PC-3 (cell line): ENCODE results near the gene INPP5K. TPM values are rescaled to one million over a fixed set of nuclear protein-coding genes. Genes with fewer than 3 reads are reported as not detected.
A peak's percentile ranks its signal among the peaks of the same experiment; 100 is the strongest.

Experiments
- ATAC-seq: fragments of 200-7000 bp; cut with Tn5 transposase; 2 replicates; pipeline ENCODE4 v1.9.1; 2020; ENCODE audit warnings: mild to moderate bottlenecking, moderate library complexity
- BruUV-seq: library from RNA; stranded (reverse); fragments of 400-500 nt; replicated peaks from 2 replicates; lab custom pipeline; 2021; lab: Mats Ljungman, UMichigan
- CTCF ChIA-PET: fragments of 300-600 bp; sonication (Branson Sonifier 250); formaldehyde crosslinking; loops from one replicate; lab custom pipeline; 2022; ENCODE audit warnings: antibody characterized with exemption; lab: Charles Lee
- POLR2A ChIA-PET: fragments of 300-600 bp; sonication (Branson Sonifier 250); formaldehyde crosslinking; loops from one replicate; lab custom pipeline; 2022; ENCODE audit warnings: antibody characterized with exemption; ENCODE audit not compliant: unreplicated experiment; lab: Charles Lee
- DNase-seq: peaks from one replicate; pipeline ENCODE4 v3.0.0-alpha.2; 2015
- H2AFZ ChIP-seq: fragments of 300-600 bp; sonication (generic); 2 replicates; pipeline ENCODE4 v1.6.0; 2016; ENCODE audit warnings: antibody characterized with exemption, low read length
- H3F3A ChIP-seq: fragments of 300-600 bp; sonication (generic); one replicate; pipeline ENCODE4 v1.6.0; 2017; ENCODE audit warnings: antibody characterized with exemption, low read length, control low read depth, mild to moderate bottlenecking; ENCODE audit not compliant: unreplicated experiment
- H3K27ac ChIP-seq: fragments of 300-600 bp; sonication (generic); 2 replicates; pipeline ENCODE4 v1.5.1; 2016; ENCODE audit warnings: mild to moderate bottlenecking, low read length
- H3K27me3 ChIP-seq: fragments of 300-600 bp; sonication (generic); 2 replicates; pipeline ENCODE4 v1.6.1; 2016; ENCODE audit warnings: low read length, mixed read lengths
- H3K36me3 ChIP-seq: fragments of 300-600 bp; sonication (generic); 2 replicates; pipeline ENCODE4 v1.6.1; 2016; ENCODE audit warnings: low read depth, mixed run types, low read length, mixed read lengths
- H3K4me1 ChIP-seq: fragments of 300-600 bp; sonication (generic); 2 replicates; pipeline ENCODE4 v1.5.1; 2016; ENCODE audit warnings: low read length; ENCODE audit not compliant: insufficient read depth
- H3K4me2 ChIP-seq: fragments of 300-600 bp; sonication (generic); 2 replicates; pipeline ENCODE4 v1.6.0; 2016; ENCODE audit warnings: low read length
- H3K4me3 ChIP-seq: fragments of 300-600 bp; sonication (generic); 2 replicates; pipeline ENCODE4 v1.5.1; 2016; ENCODE audit warnings: mild to moderate bottlenecking, low read length, mixed read lengths
- H3K79me2 ChIP-seq: fragments of 300-600 bp; sonication (generic); 2 replicates; pipeline ENCODE4 v1.6.1; 2017; ENCODE audit warnings: low read length, mixed read lengths
- H3K9ac ChIP-seq: fragments of 300-600 bp; sonication (generic); 2 replicates; pipeline ENCODE4 v1.6.0; 2016; ENCODE audit warnings: mild to moderate bottlenecking, low read length
- H3K9me2 ChIP-seq: fragments of 300-600 bp; sonication (generic); replicated peaks from 2 replicates; pipeline ENCODE4 v1.6.1; 2016; ENCODE audit warnings: mixed run types, low read length, mixed read lengths
- H3K9me3 ChIP-seq: fragments of 300-600 bp; sonication (generic); 2 replicates; pipeline ENCODE4 v1.6.1; 2016; ENCODE audit warnings: low read length, mixed read lengths
- H4K20me1 ChIP-seq: fragments of 300-600 bp; sonication (generic); 2 replicates; pipeline ENCODE4 v1.6.1; 2016; ENCODE audit warnings: low read length, mixed read lengths
- CTCF ChIP-seq: fragments of 300-600 bp; sonication (generic); conservative IDR thresholded peaks from 2 replicates; pipeline ENCODE4 v1.5.1; 2017; ENCODE audit warnings: antibody characterized with exemption, low read depth, mild to moderate bottlenecking, low read length
- EZH2 ChIP-seq: fragments of 300-600 bp; sonication (generic); IDR thresholded peaks from one replicate; pipeline ENCODE4 v1.6.1; 2017; ENCODE audit warnings: antibody characterized with exemption, mild to moderate bottlenecking, low read length; ENCODE audit not compliant: unreplicated experiment
- EZH2phosphoT487 ChIP-seq: fragments of 300-600 bp; sonication (generic); IDR thresholded peaks from 2 replicates; pipeline ENCODE4 v1.6.1; 2018; ENCODE audit warnings: mild to moderate bottlenecking, antibody characterized with exemption, low read length, borderline replicate concordance
- intact Hi-C: fragments of 100-400 bp; cut with micrococcal nuclease; formaldehyde crosslinking; loops from 2 replicates; pipeline ENCODE4 v1.9.0; 2023
- total RNA-seq: library from RNA; depleted of rRNA; stranded (reverse); fragments of >200 nt; gene quantifications from 2 replicates; pipeline ENCODE4 v1.2.3, GENCODE V29; 2014

INPP5K gene
- total RNA-seq, 1 experiment from 2014 or later = 52.6 TPM

GRCh38 chr17:1494736-1495253 lies 21.6 kb downstream of the INPP5K start:
- POLR2A ChIA-PET = no interaction called here
- H3K4me3 ChIP-seq = no peak overlapping the region
- no peak overlapping the region for H2AFZ ChIP-seq
- intact Hi-C loops = no loop called here
- H3K27ac ChIP-seq = no peak overlapping the region
- ATAC-seq = no peak
- H3K9me2 ChIP-seq = no peaks in the 10 kb centered on the region
- no peak overlapping the region for H3K4me2 ChIP-seq
- peaks cover 4% of the 10 kb centered on the region; the same call in 1 of the 2 replicates for H3K4me1 ChIP-seq
- no peaks in the 10 kb centered on the region for H3K36me3 ChIP-seq
- DNase-seq = no peak
- TF ChIP-seq CTCF (no peak), EZH2 (no peak), EZH2phosphoT487 (no peak)
- peaks cover 21% of the 10 kb centered on the region for H3K79me2 ChIP-seq
- no TSS peak for BruUV-seq
- H3F3A ChIP-seq = no peaks in the 10 kb centered on the region
- H3K27me3 ChIP-seq = no peaks in the 10 kb centered on the region
- no peaks in the 10 kb centered on the region for H3K9me3 ChIP-seq
- CTCF ChIA-PET = no interaction called here
- H4K20me1 ChIP-seq = no peaks in the 10 kb centered on the region
- H3K9ac ChIP-seq = no peak overlapping the region

DNA sequence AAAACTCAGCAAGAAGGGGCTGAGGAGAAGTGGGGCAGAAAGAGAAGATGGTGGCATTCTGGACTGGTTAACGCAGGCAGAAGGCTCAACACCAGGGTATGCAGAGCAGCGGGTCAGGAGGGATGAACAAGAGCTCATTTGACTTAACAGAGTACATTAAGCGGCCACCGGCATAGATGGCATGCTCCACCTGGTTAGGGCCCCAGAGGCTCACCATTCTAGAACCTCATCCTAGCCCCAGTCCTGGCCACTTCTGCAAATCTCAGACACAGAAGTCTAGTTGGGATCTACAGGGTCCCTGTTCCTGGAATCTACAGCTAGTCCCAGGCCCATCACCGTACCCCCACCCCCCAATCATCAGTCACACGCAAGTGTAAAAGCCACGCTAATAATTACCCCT lies 22.2 kb downstream of the INPP5K start:
- Histone ChIP-seq H3K9me2 (no peaks in the 10 kb centered on the region), H3K27me3 (no peaks in the 10 kb centered on the region), H3K36me3 (no peaks in the 10 kb centered on the region), H4K20me1 (no peaks in the 10 kb centered on the region), H3K4me1 (peaks cover 4% of the 10 kb centered on the region; the same call in 1 of the 2 replicates), H3K4me3 (no peak overlapping the region), H3F3A (no peaks in the 10 kb centered on the region), H3K9ac (no peak overlapping the region), H3K4me2 (no peak overlapping the region), H3K79me2 (peaks cover 27% of the 10 kb centered on the region), H3K9me3 (no peaks in the 10 kb centered on the region), H3K27ac (no peak overlapping the region), H2AFZ (no peak overlapping the region)
- BruUV-seq = no TSS peak
- ATAC-seq (no peak), DNase-seq (no peak)
- ChIA-PET CTCF (no interaction called here), POLR2A (no interaction called here)
- intact Hi-C loops = no loop called here
- no peak for TF ChIP-seq EZH2phosphoT487
- TF ChIP-seq CTCF = no peak
- no peak for TF ChIP-seq EZH2

- Histone ChIP-seq H4K20me1 (no peaks in the 10 kb centered on the region), H3K27ac (no peak overlapping the region), H3K36me3 (no peaks in the 10 kb centered on the region), H3F3A (no peaks in the 10 kb centered on the region), H2AFZ (no peak overlapping the region), H3K9me3 (no peaks in the 10 kb centered on the region), H3K9ac (no peak overlapping the region), H3K9me2 (no peaks in the 10 kb centered on the region), H3K27me3 (no peaks in the 10 kb centered on the region), H3K4me2 (peak overlapping the region; percentile 90), H3K79me2 (peaks cover 35% of the 10 kb centered on the region), H3K4me1 (peaks cover 10% of the 10 kb centered on the region; the same call in 1 of the 2 replicates), H3K4me3 (no peak overlapping the region)
- ChIA-PET POLR2A (no interaction called here), CTCF (interaction anchor here (1.1 kb wide), 1 partner anchor 22 kb away, joined by 3 read pairs; no protein-coding TSS in a partner anchor)
- DNase-seq (no peak), ATAC-seq (no peak)
- TF ChIP-seq CTCF (no peak), EZH2phosphoT487 (no peak), EZH2 (no peak)
- intact Hi-C loops = loop anchor here (2.0 kb wide), 1 partner anchor 23 kb away; the partner anchor contains the start of gene INPP5K
- no TSS peak for BruUV-seq
Measured at GRCh38 chr17:1493291-1493980, 23.0 kb downstream of the INPP5K start.
